Stimulated activated naive B cell treated with anti-CD40 and anti-IgM and Interleukin-4, amounts not matched to agents 10 μg/mL and 1 μg/mL and 100 μg/mL, for 72 hours (primary cell): ENCODE measurements around the gene EVA1C.
"Not testable (repeated sequence)": the region's sequence is repeated elsewhere in the genome, so short reads cannot be mapped to it uniquely, and the experiment has no call there.

Experiments
- ATAC-seq, 2 donors: fragments of 150-1000 bp; cut with Tn5 transposase; replicated peaks; 2 replicates each; pipeline ENCODE4 v1.10.0; 2021; ENCODE audit warnings: moderate library complexity in 1 of 2
- DNase-seq: peaks from one replicate; pipeline ENCODE4 v3.0.0; 2021
- H3K27ac Mint-ChIP-seq: one replicate; pipeline ENCODE4 v1.8.0; 2022; ENCODE audit warnings: mild to moderate bottlenecking, mixed read lengths
- H3K27me3 Mint-ChIP-seq, 2 donors: one replicate each; pipeline ENCODE4 v1.8.0; 2022; ENCODE audit warnings: mixed read lengths in 2 of 2
- H3K36me3 Mint-ChIP-seq, 2 donors: one replicate each; pipeline ENCODE4 v1.8.0; 2022; ENCODE audit warnings: mixed read lengths in 2 of 2, mild to moderate bottlenecking in 1 of 2
- H3K4me1 Mint-ChIP-seq, 2 donors: one replicate each; pipeline ENCODE4 v1.8.0; 2022; ENCODE audit warnings: mixed read lengths in 2 of 2, mild to moderate bottlenecking in 1 of 2
- H3K4me3 Mint-ChIP-seq, 2 donors: one replicate each; pipeline ENCODE4 v1.8.0; 2022; ENCODE audit warnings: mild to moderate bottlenecking in 2 of 2, mixed read lengths in 2 of 2, moderate library complexity in 1 of 2
- H3K9me3 Mint-ChIP-seq, 2 donors: one replicate each; pipeline ENCODE4 v1.8.0; 2022; ENCODE audit warnings: mixed read lengths in 2 of 2, mild to moderate bottlenecking in 1 of 2

The EVA1C gene

DNA sequence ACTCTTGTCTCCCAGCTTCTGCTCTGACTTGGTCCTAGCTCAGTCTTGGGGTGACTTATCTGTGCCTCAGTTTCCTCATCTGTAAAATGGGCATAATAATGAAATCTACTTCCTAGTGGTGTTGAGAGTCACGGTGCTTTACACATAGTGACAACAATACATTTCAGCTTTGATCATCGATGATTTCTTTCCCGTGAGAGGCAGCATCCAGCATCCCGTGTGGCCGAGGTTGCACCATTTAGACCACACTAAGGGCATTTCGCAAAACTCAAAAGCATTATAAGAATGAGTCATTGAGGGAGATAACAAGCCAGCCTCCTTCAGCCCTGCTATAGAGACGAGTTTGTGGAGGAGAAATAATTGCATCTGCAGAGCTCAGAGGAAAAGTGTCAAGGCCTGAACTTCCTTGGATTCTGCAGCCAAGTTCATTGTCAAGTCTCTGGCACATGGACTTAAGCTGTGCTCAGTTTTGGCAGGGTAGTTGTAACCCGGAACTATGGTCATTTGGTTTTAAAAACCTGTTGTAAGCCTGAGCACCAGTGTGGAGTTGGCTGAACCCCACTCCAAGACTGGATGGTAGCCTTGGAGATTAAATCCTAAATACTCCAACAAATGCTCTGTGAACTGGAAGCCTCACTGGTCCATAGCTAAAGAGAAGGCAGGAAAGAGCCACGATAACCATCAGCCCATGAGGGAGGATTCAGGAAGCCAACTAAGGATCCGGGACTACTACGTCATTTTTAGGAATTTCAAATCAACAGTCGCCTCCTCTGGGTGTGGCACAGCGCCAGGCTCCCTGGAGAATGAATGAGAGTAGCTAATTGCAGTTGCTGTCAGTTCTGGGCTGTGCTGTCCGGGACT, 108.6 kb downstream of the EVA1C start:
- Mint-ChIP-seq H3K9me3 (peaks cover 0 to 5% of the 10 kb centered on the region in 2 donors), H3K4me1 (no peaks in the 10 kb centered on the region), H3K27me3 (peaks cover 5 to 6% of the 10 kb centered on the region in 2 donors), H3K27ac (no peak overlapping the region), H3K36me3 (no peaks in the 10 kb centered on the region), H3K4me3 (no peak overlapping the region)
- no peak for ATAC-seq
- no peak for DNase-seq

DNA sequence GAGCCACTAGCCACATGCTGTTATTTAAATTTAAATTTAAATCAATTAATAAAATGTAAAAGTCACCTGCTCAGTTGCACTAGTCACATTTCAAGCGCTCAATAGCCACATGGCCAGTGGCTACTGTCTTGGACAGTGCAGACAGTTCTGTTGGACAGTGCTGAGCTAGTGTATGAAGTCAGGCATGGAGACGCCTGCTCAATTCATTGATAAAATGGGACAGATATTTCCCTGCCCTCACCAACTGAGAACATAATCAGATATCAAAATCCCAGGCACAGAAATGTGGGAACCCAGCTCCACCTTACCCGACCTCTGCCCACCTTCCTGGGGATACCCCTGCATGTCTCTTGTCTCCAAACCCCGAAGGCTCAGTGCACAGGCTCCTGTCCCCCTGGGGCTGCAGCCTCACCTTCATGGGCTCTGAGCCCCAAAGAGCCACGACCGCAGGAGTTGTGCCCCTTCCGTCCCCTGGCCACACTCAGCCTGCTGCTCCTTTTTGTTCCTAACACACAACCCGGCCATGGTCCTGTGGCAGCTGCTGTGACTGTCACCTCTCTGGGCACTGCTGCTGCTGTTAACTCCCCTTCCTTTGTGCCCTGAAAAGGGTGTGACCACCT, 109.3 kb downstream of the EVA1C start:
- Mint-ChIP-seq H3K9me3 (peaks cover 0 to 5% of the 10 kb centered on the region in 2 donors), H3K27ac (peak overlapping the region; percentile 76)
- ATAC-seq = no peak

DNA sequence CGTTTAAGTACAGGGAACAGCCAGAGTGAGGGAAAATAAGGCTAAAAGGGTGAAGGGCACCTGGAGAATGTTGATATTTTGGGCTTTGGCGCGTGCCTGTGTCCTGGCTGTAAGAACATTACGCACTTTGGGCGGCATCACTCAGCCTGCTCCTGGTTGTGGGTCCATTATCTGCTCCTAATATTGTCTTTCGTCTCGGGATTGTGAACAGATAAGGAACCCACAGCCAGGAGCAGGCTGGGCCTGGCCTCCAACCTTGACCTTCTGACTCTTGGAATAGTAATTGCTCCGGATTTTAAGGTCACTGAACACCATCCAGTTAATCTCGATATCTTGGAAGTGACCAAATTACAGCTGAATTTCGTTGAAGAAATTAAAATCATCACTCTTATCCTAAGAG, 111.0 kb downstream of the EVA1C start:
- Mint-ChIP-seq H3K27me3 (peaks cover 5 to 18% of the 10 kb centered on the region in 2 donors), H3K9me3 (peaks cover 0 to 5% of the 10 kb centered on the region in 2 donors), H3K4me3 (no peak overlapping the region), H3K4me1 (no peaks in the 10 kb centered on the region), H3K27ac (no peak overlapping the region), H3K36me3 (no peaks in the 10 kb centered on the region)
- DNase-seq = no peak
- ATAC-seq = no peak

More for the DNA sequence above, 109.3 kb downstream of the EVA1C start:
- DNase-seq = no peak
- Mint-ChIP-seq H3K4me1 (no peaks in the 10 kb centered on the region), H3K27me3 (peaks cover 5 to 7% of the 10 kb centered on the region in 2 donors), H3K36me3 (no peaks in the 10 kb centered on the region), H3K4me3 (no peak overlapping the region)

DNA sequence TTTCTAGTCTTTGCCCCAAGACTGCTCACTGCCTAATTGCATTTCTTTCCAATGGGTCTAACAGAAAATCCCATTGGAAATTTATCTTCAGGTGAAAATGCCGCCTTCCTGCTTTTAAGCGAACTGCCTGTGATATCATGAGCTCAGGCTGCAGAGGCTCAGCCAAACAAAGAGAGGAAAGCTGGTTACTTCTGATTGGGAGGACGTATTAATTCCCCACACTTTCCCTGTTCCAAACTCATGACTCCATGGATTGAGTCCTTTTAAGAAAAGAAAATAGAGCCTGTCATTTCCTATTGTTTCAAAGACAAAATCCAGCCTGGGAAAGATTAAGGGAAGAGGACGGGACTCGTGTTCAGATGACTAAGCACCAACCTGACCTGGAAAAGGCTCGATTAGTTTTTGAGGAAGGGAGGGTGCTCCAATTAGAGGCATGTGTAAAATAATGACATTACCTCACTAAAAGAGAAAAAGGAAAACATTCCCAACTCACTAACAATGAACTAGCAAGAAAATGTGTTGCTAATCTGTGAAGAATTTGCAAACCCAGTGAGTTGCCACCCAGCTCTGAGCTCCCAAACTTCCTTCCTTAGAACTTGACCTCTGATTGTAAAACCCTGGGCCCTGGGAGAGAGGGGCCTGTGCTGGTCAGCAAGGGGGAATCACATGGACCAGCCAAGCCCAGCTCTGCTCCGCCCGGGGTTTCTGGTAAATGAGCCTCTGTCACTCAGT, 111.6 kb downstream of the EVA1C start:
- Mint-ChIP-seq H3K4me3 (no peak overlapping the region), H3K9me3 (peaks cover 0 to 3% of the 10 kb centered on the region in 2 donors), H3K4me1 (no peaks in the 10 kb centered on the region), H3K27ac (no peak overlapping the region), H3K27me3 (peaks cover 5 to 18% of the 10 kb centered on the region in 2 donors), H3K36me3 (no peaks in the 10 kb centered on the region)
- DNase-seq = no peak
- no peak for ATAC-seq

DNA sequence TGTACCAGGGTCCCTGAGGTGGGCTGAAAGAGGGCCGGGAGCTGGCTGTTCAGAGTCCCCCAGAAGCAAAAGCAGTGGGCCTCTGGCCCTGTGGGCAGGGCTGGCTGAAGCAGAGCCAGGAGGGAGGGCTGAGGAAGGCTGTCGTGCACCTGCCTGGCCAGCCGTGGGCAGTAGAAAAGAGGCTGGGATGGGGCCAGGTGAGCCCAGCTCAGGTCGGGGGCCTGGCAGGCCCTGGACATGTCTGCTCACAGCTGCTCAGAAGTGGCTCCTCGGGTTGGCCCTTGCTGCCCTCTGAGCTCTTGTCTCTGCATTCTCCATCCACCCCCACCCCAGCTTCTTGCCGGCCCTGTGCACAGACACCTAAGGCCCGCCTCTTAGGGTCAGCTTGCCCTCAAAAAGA, 112.8 kb downstream of the EVA1C start:
- Mint-ChIP-seq H3K27ac (no peak overlapping the region), H3K4me1 (no peaks in the 10 kb centered on the region), H3K9me3 (no peaks in the 10 kb centered on the region), H3K36me3 (no peaks in the 10 kb centered on the region), H3K4me3 (no peak overlapping the region), H3K27me3 (peaks cover 5 to 18% of the 10 kb centered on the region in 2 donors)
- DNase-seq (no peak), ATAC-seq (no peak)

DNA sequence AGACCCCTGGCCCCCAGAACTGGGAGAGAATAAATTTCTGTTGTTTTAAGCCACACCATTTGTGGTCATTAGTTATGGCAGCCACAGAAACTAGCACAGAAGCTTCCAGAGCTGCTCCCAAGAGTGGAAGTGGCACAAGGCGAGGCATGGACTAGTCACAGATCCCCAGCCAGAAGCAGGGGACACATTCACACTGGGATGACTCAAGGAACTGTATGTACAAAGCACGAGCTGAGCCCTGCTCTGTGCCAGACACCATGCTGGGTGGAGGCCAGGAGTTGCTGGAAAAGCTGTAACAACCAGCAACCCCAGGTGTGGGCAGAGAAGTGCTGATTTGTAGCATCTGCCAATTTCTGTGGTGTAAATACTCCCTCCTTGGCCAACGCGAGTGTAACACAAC, 117.2 kb downstream of the EVA1C start:
- Mint-ChIP-seq H3K27ac (no peak overlapping the region), H3K27me3 (peaks cover 0 to 12% of the 10 kb centered on the region in 2 donors), H3K9me3 (peaks cover 5 to 10% of the 10 kb centered on the region in 2 donors), H3K4me3 (no peak overlapping the region), H3K4me1 (no peaks in the 10 kb centered on the region), H3K36me3 (no peaks in the 10 kb centered on the region)
- DNase-seq (no peak), ATAC-seq (no peak)

DNA sequence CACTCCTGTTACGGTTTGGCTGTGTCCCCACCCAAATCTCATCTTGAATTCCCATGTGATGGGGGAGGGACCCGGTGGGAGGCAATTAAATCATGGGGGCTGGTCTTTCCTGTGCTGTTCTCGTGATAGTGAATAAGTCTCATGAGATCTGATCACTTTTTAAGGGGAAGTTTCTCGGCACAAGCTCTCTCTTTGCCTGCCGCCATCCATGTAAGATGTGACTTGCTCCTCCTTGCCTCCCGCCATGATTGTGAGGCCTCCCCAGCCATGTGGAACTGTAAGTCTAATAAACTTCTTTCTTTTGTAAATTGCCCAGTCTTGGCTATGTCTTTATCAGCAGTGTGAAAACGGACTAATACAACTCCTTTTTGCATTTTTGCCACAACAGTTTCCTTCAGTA, 118.3 kb downstream of the EVA1C start:
- not testable (repeated sequence) for H3K4me3 Mint-ChIP-seq, H3K36me3 Mint-ChIP-seq, DNase-seq, H3K4me1 Mint-ChIP-seq, ATAC-seq, H3K9me3 Mint-ChIP-seq, H3K27ac Mint-ChIP-seq
- peaks cover 0 to 15% of the 10 kb centered on the region in 2 donors for H3K27me3 Mint-ChIP-seq

DNA sequence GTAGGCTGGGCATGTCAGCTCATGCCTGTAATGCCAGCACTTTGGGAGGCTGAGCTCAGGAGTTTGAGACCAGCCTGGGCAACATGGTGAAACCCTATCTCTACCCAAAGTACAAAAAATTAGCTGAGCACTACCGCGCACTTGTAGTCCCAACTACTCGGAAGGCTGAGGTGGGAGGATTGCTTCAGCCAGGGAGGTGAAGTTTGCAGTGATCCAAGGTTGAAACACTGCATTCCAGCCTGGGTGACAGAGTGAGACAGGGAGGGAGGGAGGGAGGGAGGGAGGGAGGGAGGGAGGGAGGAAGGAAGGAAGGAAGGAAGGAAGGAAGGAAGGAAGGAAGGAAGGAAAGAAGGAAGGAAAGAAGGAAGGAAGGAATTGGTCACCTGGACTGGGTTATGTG, 119.1 kb downstream of the EVA1C start:
- ATAC-seq, DNase-seq, H3K4me3 Mint-ChIP-seq, H3K9me3 Mint-ChIP-seq, H3K36me3 Mint-ChIP-seq, H3K27ac Mint-ChIP-seq, H3K4me1 Mint-ChIP-seq: not testable (repeated sequence)
- peaks cover 0 to 20% of the 10 kb centered on the region in 2 donors for H3K27me3 Mint-ChIP-seq

DNA sequence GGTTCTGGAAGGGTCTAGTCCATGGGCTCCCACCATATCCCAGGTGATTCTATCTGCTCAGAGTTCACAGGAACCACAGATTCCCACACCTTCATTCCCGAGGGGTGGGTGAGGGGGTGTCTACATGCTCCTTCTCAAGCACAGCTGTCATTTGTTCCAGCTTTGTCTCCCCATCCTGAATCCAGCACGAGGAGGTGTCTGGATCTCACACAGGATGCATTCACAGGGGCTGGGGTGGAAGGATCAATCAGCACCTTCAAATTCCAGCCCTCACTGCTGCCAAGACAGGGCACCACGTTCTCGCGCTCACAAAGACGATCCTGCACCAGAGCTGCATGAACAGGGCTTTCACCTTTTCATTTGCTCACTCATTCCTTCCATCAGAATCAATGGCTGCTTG, 120.1 kb downstream of the EVA1C start:
- H3K9me3 Mint-ChIP-seq = peaks cover 5 to 10% of the 10 kb centered on the region in 2 donors
- H3K4me1 Mint-ChIP-seq = peaks cover 0 to 1% of the 10 kb centered on the region in 2 donors
- peaks cover 3 to 20% of the 10 kb centered on the region in 2 donors for H3K27me3 Mint-ChIP-seq

DNA sequence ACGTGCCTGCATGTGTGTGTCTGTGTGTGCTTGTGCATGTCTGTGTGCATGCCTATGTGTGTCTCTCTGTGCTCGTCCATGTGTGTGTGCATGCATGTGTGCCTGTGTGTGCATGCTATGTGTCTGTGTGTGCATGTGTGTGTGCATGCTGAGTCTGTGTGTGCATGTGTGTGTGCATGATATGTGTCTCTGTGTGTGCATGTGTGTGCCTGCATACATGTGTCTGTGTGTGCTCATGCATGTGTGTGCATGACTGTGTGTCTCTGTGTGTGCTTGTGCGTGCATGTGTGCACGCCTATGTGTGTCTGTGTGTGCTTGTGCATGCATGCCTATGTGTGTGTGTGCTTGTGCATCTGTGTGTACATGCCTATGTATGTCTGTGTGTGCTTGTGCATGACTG, 120.5 kb downstream of the EVA1C start:
- DNase-seq = no peak
- Mint-ChIP-seq H3K36me3 (no peaks in the 10 kb centered on the region), H3K4me3 (no peak overlapping the region), H3K9me3 (peaks cover 5 to 10% of the 10 kb centered on the region in 2 donors), H3K4me1 (peaks cover 0 to 1% of the 10 kb centered on the region in 2 donors), H3K27me3 (peaks cover 4 to 18% of the 10 kb centered on the region in 2 donors), H3K27ac (no peak overlapping the region)
- ATAC-seq = no peak

More for the DNA sequence above, 120.1 kb downstream of the EVA1C start:
- H3K36me3 Mint-ChIP-seq = no peaks in the 10 kb centered on the region
- no peak overlapping the region for H3K27ac Mint-ChIP-seq
- no peak for ATAC-seq
- H3K4me3 Mint-ChIP-seq = no peak overlapping the region
- no peak for DNase-seq

DNA sequence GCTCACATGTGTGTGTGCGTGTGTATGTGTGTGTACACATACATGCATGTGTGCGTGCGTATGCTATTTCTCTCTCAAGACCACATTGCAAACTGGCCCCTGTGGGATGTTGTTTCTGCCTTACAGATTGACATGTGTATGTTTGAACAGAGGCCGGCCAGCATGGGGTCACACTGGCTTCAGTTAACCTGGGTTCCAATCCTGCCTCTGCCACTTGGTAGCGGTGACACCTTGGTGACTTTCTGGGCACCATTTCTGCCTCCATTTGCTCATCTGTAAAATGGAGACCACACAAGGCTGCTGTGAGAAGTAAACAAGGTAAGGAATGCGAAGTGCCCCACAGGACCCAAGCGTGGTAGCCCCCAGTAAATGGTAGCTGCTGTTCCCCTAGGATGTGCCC, 121.1 kb downstream of the EVA1C start:
- H3K4me3 Mint-ChIP-seq = no peak overlapping the region
- no peak overlapping the region for H3K27ac Mint-ChIP-seq
- H3K4me1 Mint-ChIP-seq = peaks cover 0 to 1% of the 10 kb centered on the region in 2 donors
- peaks cover 5 to 10% of the 10 kb centered on the region in 2 donors for H3K9me3 Mint-ChIP-seq
- ATAC-seq (no peak), DNase-seq (no peak)
- H3K36me3 Mint-ChIP-seq = no peaks in the 10 kb centered on the region
- peaks cover 7 to 18% of the 10 kb centered on the region in 2 donors for H3K27me3 Mint-ChIP-seq

DNA sequence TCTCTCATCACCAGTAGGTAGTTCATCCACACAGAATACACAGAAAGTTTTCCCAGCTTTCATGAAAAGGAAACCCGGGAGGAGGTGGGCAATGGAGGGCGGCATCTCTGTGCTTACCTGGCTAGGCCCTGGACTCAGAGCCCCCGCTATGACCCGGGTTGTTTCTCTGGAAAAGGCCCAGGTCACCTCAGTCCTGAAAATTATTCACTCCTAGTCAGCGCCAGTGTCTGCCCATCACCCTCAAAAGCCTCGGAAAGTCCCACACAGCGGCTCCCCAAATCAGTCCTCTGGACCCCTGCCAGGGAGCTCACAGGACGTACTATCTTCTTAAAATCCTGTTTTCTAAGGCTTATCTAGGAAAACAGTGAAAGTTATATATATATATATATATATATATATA, 121.6 kb downstream of the EVA1C start:
- H3K4me3 Mint-ChIP-seq = no peak overlapping the region
- no peaks in the 10 kb centered on the region for H3K36me3 Mint-ChIP-seq
- ATAC-seq (no peak), DNase-seq (no peak)
- H3K9me3 Mint-ChIP-seq = peaks cover 5 to 10% of the 10 kb centered on the region in 2 donors
- peaks cover 12 to 18% of the 10 kb centered on the region in 2 donors for H3K27me3 Mint-ChIP-seq
- no peak overlapping the region for H3K27ac Mint-ChIP-seq
- H3K4me1 Mint-ChIP-seq = peaks cover 0 to 1% of the 10 kb centered on the region in 2 donors

DNA sequence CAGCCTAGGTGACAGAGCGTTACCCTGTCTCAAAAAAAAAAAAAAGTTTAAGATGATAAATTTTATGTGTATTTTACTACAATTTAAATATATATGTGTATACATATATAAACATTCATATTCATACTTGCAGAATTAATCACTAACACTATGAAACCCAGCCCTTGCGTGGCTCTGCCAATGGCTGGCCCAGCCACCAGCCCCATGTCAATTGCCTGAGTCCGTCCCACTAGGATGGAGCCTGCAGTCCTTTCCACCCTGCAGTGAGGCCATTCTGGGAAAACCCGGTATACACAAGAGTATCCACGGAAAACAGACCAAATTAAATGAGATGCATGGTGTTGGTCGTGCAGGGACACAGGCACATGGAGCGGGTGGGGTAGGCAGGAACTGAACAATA, 123.1 kb downstream of the EVA1C start:
- no peak for ATAC-seq
- H3K27me3 Mint-ChIP-seq = peaks cover 13 to 18% of the 10 kb centered on the region in 2 donors
- peaks cover 2 to 10% of the 10 kb centered on the region in 2 donors for H3K9me3 Mint-ChIP-seq
- peaks cover 0 to 1% of the 10 kb centered on the region in 2 donors for H3K4me1 Mint-ChIP-seq
- H3K36me3 Mint-ChIP-seq = no peaks in the 10 kb centered on the region
- no peak for DNase-seq
- H3K4me3 Mint-ChIP-seq = no peak overlapping the region
- no peak overlapping the region for H3K27ac Mint-ChIP-seq

DNA sequence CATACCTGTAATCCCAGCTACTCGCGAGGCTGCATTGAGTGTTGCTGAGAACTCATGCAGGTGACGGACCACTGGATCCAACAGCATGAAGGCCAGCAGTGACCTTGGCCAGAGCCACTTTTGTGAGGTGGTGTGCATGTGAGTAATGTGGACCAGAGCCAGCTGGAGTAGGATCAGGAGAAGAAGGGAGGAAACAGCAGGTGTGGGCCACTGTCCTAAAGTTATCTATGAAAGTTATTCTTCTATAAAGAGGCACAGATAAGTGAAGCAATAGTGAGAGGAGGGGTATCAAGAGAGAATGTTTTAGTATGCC, 125.0 kb downstream of the EVA1C start:
- Mint-ChIP-seq H3K4me3 (no peak overlapping the region), H3K4me1 (peaks cover 0 to 1% of the 10 kb centered on the region in 2 donors), H3K36me3 (no peaks in the 10 kb centered on the region), H3K27me3 (peaks cover 13 to 18% of the 10 kb centered on the region in 2 donors), H3K27ac (no peak overlapping the region), H3K9me3 (peaks cover 0 to 6% of the 10 kb centered on the region in 2 donors)
- ATAC-seq (no peak), DNase-seq (no peak)
